ENCODE results near the gene UNC5B.

Gene UNC5B

DNA sequence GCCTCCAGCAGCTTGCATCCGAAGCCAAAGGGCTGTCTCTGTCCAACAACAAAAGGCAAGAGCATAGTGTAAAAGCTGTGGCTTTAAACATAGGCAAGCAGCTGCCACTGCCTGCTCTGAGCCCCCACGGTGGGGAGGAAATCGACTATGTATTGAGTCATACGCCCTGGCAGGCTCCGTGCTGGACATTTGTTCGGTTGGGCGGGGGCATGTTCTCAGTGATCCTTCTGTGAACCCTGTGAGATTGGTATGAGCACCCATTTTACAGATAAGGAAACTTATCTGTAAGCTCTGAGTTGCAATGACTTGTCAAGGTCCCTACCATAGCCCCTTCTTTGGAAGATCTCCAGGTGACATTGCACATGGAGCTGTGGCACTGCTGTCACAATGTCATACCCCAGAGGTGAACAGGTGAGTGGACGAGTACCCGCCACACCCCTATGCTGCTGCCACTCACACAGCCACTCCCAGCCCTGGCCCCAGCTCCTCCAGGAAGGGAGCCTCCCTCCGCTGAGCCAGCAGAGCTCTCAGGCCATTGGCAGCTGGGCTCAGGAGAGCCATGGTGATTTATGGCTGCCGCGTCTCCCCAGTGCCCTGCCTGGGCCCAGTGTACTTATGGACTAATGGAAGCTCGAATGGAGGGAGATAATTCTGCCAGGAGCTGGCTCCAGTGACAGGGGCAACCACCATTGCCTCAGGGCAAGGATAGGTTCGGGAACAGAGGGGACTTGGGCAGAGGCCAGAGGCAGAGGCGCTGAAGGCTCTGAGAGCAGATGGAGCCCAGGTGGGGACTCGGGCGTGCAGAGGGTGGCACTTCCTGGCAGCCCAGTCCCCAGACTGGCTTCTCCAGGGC is 43.7 kb downstream of the UNC5B start:
- FAIRE-seq: no peak

DNA sequence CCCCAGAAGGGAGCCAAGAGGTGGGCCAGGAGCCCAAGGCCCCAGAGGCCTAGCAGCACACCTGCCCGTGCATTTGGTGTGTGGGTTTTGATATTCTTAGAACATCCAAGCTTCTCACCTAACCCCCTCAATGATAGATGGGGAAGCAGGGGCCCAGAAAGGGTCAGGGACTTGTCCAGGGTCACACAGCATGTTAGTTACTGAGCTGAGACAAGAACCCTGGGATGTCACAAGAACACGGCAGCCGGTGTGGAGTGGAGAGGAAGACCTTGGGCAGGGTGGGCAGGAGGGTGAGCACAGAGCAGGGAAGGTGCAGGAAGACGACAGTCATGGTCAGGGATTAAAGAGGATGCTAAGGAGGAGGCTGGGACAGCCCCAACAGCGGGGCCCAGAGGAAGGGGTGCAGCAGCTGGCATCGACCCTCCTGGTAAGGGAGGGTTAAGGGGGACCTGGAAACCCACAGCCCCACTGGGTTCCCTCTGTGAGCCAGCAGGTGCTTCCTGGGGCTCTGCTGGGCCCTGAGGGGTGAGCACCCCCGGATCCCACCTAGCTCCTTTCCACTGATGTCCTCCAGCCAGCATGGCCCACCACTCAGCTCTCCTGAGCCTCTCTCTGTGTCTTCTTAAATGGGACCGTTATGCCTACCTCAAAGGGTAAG is 44.4 kb downstream of the UNC5B start:
- FAIRE-seq: no peak

DNA sequence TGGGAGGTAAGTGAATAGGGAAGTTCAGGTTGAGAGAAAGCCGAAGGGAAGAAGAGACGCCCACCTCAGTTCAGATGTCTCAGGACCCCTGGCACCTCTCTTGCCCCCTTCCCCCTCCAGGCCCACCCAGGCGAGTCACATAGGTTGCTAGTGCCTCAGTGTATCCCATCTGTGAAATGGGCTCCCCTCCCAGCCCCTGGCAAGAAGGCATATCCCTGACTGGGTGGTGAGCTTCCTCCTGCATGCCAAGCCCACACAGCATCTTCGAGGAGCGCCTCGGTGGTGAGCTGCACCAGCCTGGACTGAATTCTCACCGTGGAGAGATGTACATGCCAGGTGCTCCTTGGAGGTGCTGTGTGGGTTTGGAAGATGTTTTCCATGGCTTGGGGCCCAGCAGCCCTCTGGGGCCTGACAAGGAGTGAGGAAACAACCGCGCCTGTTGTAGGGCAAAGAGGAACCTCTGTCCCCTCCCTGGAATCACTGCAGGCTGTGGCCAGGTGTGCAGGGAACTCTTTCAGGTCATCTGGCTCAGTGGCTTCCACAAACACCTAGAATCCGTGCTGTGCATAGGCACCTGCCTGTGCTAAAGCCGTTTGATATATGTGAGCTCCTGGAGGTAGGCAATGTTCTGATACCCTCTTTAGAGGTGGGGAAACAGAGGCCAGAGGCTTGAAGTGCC is 45.1 kb downstream of the UNC5B start:
- no peak for FAIRE-seq

DNA sequence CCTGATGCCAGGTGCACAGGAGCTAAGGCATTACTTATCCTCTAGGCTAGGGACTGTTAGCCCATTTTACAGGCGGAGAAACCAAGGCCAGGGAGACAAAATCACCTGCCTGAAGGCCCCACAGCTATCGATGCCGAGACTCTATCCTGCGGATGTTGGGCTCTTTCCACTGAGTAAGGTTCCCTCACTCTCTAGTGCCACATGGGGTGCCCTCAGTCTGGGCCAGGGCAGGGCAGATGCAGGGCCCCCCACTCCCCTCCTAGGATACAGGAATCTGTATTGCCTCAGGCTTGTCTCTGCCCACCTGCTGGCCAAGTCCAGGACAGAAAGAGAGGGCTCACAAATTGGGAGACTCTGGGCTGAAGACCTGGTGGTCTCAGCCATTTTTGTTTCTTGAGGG is 45.7 kb downstream of the UNC5B start:
- FAIRE-seq: no peak

DNA sequence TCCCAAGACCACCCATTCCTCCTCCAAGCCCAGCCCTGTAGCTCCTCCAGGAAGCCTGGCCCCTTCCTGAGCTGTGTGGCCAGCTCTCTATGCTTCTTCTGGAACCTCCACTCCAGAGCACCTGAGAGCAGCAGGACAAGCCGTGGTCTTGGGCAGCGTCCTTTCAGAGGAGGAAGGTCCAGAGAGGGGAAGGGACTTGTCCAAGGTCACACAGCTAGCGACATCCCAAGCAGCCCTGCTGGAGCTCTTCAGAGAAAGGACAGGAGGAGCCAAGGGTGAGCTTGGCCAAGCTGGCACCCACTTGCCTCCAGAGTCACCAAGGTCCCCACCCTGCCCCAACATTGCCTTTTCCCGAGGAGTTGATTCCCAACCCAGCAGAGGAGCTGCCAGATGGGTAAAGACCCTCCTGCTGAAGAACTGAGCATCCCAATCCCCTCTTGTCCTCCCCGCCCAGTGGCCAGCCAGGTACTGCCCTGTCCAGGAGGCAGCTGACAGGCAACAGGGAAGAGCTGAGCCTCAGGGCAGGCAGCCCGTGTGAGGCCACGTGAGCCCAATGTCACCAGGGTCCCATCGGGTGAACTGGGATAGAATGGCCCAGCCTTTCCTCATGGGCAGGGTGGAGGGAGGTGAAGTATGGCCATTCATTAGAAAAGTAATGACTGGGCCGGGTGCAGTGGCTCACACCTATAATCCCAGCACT is 46.2 kb downstream of the UNC5B start:
- no peak for FAIRE-seq

DNA sequence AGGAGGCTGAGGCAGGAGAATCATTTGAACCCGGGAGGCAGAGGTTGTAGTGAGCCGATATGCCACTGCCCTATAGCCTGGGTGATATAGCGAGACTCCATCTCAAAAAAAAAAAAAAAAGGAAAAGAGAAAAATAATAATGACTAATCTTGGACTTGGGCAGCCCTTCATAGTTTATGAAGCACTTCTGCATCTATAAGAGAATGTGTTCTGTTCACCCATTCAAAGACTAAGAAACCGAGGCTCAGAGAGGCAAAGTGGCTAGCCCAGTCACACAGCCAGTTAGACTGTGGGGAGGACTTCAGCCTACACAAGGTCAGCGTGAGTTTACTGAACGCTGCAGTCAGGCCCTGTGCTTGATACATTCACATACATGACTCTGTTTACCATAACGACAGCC is 46.9 kb downstream of the UNC5B start:
- no peak for FAIRE-seq

DNA sequence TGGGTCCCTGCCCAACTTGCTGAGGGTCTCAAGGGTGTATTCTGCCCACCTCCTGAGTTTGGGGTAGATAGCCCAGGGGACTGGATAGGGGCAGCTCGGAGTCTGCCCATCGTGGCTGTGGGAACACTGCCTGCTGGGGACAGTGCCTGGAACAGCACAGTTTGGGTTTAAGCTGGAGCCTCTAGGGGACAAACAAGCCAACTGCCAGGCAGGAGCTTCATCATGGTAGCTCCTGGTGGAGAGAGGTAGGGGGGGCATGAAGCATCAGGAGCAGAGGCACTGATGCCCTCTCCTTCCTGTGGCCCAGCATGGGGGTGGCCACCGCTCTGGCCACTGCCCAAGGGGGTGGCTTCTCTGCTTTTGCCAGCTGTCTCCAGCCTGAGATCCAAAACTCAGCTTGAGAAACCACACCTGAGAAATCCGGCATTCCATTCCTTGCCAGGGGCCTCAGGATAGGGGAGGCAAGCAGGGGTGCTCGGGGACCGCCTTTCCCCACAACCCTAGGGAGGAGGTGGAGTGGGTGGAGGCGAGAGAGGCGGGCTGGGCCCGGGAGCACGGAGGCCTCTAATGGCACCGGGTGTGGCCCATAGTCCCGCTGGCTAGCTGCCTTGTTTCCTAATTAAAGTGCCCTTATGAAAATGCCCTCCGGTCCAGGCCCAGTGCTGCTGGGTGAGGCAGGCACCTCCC is 47.6 kb downstream of the UNC5B start:
- FAIRE-seq: no peak

DNA sequence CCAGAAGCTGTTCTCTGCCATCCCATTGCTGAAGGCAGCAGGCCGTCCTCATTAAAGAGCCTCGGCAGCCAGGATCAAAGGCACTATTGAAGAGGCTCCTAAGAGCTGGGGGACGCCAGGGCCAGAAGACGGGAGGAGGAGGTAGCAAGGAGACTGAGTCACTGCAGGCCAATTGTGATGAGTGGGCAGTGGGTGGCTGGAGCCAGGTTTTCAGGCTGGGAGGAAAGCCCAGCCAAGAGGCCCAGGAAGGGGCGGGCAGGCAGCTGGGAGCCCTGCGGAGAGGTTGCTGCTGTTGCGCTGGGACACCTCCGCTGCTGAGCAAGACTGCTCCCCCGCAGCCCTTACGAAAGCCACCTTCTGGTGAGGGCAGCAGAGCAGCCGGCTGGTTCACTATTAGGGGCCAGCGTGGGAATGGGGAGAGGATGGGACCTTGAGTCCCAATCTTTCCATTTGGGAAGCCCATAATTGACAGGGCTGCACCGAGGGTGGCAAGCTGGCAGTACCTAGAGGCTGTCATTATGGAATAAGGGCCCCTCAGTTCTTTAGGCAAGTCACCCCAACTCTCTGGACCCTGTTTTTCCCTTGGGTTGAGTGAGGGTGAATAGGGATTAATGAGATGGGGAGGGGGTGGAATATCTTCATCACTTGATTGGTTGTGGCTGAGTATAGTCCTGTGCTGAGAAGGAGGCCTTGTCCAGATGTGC is 48.4 kb downstream of the UNC5B start:
- FAIRE-seq: no peak

DNA sequence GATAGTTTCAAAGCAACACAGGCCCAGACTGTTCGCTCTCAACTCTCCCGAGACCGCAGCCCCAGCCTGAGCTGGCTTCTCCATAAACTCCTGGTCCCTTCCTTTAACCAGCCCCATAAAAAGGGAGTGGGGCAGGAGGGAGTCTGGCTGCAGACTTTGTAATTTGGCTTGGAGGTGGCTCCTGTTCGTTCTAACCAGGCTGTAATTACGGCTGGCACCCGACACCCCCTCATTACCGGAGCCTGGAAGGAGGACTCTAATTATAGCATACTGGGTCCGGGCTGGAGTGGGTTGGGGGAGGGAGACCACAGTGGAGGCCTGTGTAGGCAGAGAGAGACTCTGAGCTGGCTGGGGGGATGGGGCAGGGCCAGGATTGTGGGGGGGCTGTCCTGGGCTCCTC is 49.7 kb downstream of the UNC5B start:
- FAIRE-seq: no peak

DNA sequence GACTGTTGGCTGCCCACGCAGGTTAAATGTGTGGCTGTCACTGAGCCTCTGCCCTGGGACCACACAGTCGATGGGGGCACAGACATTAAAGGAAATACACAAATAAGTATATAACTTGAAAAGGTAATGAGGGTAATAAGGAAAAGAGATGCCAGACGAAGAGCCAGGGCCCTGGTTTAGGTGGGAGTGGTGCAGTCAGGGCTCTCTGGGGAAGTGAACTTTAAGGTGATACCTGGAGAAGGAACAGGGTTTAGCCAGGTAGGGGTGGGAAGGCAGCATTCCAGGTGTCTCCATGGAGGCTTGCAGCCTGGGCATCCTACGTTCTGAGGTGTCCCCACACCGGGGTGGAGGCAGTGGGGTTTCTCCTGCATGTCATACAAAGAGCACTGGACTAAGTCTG is 50.4 kb downstream of the UNC5B start:
- no peak for FAIRE-seq

DNA sequence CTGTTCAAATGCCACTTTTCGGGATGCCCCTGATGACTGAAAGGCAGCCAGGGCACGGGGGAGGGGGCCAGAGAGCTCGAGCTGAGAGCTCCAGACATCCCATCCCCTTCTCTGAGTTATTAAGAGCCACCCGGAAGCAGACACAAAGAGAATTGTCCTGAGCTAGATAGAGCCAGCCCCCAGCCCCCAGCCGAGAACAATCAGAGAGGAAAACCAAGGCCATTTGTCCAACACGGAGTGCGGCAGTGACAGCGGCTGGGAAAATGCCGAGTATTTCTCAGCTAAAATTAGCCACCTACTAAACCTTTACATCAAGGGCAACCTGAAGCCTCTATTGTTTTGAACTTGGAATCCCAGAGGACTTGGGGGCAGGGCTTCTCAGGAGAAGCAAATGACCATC is 51.0 kb downstream of the UNC5B start:
- no peak for FAIRE-seq

DNA sequence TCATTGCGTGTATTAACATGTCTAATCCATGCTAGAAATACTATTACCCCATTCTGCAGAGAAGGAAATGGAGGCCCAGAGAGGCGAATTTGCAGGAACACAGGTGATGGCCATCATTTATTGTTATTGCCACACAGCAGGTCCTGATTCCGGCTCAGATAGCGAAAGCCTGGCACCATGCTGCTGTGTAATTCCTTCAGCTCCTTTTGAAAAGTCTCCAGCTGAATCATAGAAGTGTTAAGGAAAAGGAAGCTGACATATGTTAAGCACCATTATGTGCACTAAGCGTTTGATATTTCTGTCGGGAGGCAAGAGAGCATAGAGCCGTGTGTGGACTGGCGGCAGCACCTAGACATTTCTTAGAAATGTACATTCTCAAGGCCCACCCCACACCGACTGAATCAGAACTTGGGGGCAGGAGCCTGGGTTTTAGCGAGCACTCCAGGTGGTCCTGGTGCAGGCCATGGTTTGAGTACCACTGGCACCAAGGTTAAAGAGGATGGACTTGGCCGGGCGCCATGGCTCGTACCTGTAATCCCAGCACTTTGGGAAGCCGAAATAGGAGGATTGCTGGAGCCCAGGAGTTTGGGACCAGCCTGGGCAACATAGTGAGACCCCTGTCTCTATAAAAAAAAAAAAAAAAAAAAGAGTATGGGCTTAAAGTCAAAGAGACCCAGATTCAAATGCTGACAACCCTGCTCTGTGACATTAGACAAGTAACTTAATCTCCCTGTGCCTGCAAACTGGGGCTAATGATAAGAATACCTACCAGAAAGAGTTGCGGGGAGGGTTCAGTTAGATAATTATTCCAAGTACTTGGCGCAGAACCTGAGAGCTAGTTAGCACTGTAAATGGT is 52.2 kb downstream of the UNC5B start:
- FAIRE-seq: no peak

DNA sequence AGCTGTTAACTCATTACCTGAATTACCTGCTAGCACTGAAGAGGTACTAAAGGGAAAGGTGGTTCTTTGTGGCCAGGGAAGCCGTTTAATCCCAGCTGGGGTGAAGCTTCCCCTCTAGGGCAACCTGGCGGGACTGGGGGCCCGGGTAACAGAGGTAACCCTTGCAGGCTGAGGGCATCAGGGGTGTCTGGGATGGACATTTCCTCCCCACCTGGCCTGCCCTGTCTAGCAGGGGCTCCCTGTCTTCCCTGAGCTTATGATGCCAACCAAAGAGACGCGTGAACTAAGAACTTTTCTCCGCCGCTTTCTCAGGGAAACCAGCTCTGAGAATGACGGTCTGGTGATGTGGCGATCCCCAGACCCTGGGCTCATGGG is 52.8 kb downstream of the UNC5B start:
- no peak for FAIRE-seq

DNA sequence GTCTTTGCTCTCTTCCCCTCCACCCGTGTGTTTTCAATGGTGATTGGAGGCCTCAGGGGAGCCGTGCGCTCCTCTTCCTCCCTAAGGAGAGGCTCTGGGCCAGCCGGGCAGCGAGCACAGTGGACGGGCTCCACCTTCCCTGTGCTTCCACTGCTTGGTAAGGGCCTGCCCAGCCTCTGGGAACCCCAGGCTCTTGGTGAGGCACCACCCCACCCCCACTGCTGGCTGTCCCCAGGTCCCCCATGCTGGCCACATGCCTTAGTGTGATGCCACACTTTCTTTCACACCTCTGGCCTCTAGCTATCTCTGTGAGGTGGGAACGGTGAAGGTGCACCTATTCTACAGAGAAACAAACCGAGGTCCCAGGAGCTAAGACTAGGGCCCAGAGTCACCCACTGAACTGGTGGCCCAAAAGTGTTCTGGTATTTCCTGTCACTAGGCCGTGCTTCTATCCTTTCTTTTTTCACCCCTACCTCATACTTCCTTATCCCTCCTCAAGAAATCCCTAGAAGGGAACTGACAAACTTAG is 53.3 kb downstream of the UNC5B start:
- no peak for FAIRE-seq

DNA sequence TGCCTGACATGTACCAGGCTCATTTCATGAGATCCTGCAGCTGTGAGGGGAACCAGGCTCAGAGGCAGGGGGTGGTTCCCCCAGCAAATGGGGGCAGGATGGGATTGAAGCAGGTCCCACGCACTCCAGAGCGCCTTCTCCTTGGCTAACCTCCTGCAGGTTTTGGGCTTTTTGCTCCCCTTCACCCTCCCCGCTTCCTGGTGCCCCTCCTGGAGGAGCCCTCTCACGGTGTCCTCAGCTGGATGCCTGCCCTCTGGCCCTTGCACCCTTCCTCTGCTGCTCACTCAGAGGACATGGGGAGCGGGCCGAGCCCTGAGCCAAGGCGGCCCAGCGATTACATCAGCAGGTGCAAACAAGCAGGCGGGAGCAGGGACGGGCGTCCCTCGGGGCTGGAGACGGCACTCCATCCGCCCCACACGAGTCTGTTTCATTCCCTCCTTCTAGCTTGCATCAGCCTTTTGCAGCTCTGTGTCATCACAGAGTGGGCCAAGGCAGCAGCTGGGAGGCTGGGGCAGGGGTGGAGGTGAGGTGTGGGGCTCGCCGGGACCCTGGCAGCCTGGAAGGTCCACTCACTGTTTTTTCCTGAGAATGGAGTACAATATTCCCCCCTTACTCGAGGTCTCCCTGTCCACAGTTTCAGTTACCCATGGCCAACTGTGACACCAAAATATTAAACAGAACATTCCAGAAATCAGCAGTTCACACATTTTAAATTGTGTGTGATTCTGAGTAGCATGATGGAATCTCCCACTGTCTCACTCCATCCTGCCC is 54.0 kb downstream of the UNC5B start:
- FAIRE-seq: no peak

DNA sequence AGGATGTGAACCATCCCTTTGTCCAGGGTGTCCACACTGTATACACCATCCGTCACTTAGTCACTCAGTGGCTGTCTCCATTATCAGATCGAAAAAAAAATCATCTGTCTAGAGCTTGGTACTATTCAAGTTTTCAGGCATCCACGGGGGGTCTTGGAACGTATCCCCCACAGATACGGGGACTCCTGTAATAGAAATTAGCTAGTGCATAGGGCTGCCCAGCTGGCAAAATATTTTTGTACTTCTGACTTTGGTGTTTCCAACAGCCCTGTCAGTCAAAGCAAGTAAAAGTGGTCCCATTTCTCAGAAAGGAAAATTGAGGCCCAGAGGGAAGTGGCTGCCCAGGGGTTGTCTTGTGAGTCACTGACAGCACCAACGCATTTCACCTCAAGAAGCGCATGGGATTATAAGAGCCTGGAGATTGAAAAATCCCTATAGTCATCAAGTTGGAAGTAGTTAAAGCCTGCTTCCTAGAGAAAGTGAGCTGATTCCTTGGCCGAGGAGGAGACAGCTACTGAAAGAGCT is 54.6 kb downstream of the UNC5B start:
- FAIRE-seq: no peak

DNA sequence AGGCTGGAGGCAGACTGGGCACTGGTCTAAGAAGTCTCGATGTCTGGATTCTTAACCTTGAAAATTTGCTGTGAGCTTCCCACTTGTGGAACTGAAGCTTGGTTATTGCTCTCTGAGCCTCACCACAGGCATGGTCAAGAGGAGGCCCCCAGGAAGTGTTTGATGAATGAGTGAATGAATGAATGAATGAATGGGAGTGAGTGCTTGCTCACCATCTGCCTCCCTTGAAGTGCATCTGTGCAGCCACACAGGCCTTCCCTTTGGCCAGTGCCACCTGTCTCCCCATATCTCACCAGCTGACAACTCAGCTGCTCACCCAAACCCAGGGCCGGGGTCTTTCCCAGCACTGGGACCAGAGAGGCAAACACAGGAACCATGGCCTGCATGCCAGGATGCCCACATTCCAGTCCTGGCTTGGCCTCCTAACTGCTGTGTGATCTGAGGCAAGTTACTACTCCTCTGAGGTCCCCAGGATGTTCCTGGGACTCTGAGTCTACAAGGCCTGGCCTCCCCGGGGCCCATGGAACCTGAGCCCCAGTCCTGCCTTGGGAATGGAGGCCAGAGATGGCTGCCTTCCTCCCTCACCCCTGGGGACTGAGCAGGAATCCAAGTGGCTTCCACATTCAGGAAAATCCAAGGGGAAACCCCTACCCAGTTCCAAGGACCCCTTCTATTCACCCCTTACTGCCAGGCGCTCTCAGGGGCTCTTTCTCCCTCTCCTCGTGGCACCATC is 55.3 kb downstream of the UNC5B start:
- no peak for FAIRE-seq

DNA sequence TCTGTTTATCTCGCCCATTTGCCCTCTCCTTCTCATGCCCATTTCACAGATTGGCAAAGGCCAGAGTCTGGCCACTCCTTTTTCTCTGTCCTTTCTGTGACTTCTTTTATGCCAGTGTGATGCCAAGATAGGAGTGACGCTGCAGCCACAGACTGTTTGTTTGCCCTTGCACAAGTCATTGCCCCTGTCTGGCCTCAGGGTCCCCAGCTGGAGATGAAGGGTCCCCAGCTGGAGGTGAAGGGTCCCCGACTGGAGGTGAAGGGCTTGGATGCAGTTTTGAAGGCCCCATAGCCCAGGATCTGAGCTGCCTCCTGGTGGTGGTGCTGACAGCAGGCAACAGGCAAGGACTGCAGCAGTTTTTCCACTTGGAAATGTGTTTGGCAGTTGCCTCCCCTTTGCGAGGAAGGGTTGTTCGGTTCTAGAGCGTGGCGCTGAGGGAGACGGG is 55.9 kb downstream of the UNC5B start:
- FAIRE-seq: no peak

DNA sequence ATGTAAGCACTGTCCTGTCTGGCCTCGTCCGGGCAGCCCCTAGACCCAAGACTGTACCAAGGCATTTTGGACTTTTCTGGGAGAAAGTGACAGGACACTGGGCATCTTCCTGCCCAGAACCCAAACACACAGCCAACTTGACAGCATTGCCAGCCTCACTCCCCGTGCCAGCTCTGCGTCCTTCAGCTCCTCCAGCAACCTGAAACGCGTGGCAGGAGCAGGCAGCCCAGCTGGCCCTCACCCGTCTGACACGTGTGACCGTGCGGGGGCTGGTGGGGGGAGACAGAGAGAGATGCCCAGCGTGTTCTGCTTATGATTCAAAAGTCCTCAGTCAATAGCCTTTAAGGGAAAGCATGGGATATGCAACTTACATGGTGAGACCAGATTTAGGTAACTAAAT is 56.4 kb downstream of the UNC5B start:
- no peak for FAIRE-seq

Measured in islet of Langerhans (tissue), 1 donor.